Activated effector memory CD4-positive, alpha-beta T cell treated with Interleukin-2 at 50 U/mL for 16 hours (primary cell): Measurements from ENCODE around the gene FOXG1.

ENCODE experiments used
- DNase-seq: peaks from one replicate; pipeline ENCODE4 v3.0.0-alpha.2; 2020

The FOXG1 gene

GRCh38 chr14:28762303-28762954 lies 4.2 kb upstream of the FOXG1 start:
- no peak for DNase-seq

- no peak for DNase-seq
Observed at GRCh38 chr14:28762955-28763326, 3.6 kb upstream of the FOXG1 start.

GRCh38 chr14:28763751-28764256 lies 2.8 kb upstream of the FOXG1 start:
- no peak for DNase-seq

- no peak for DNase-seq
Observed at GRCh38 chr14:28764257-28765160, 2.1 kb upstream of the FOXG1 start.

- DNase-seq, result no peak
Observed at GRCh38 chr14:28765169-28765830, 1.3 kb upstream of the FOXG1 start.

- no peak for DNase-seq
Observed at GRCh38 chr14:28765831-28766468, 637 bp upstream of the FOXG1 start.

GRCh38 chr14:28767030-28767852 lies 654 bp downstream of the FOXG1 start:
- no peak for DNase-seq

- DNase-seq, result no peak
Observed at GRCh38 chr14:28767853-28768741, 1.5 kb downstream of the FOXG1 start.

- no peak for DNase-seq
Observed at GRCh38 chr14:28769276-28769880, 2.8 kb downstream of the FOXG1 start.

- DNase-seq, result no peak
Observed at GRCh38 chr14:28770061-28770460, 3.5 kb downstream of the FOXG1 start.

- DNase-seq, result no peak
Observed at GRCh38 chr14:28770630-28771029, 4.0 kb downstream of the FOXG1 start.

GRCh38 chr14:28771168-28771567 lies 4.6 kb downstream of the FOXG1 start:
- no peak for DNase-seq

GRCh38 chr14:28772613-28773012 lies 6.0 kb downstream of the FOXG1 start:
- DNase-seq, result no peak

- DNase-seq, result no peak
Observed at GRCh38 chr14:28773176-28773575, 6.6 kb downstream of the FOXG1 start.

- no peak for DNase-seq
Observed at GRCh38 chr14:28773861-28774691, 7.5 kb downstream of the FOXG1 start.

- DNase-seq, result no peak
Observed at GRCh38 chr14:28774764-28775735, 8.5 kb downstream of the FOXG1 start.

GRCh38 chr14:28776482-28777266 lies 10.1 kb downstream of the FOXG1 start:
- DNase-seq, result no peak
